Measurements from ENCODE around the gene TRAF1. TPM values are rescaled to one million over a fixed set of nuclear protein-coding genes. Genes with fewer than 3 reads are reported as not detected.

The TRAF1 gene
- total RNA-seq, 2 experiments from 2014 or later = 61.9 to 64.3 TPM

GRCh38 chr9:120894321-120895148, 32.1 kb downstream of the TRAF1 start:
- CTCF ChIA-PET = interaction anchor here (0.6 to 1.8 kb wide), 6 partner anchors 10 to 172 kb away, joined by 3 to 7 read pairs (median 4); no protein-coding TSS in a partner anchor
- Mint-ChIP-seq H3K27ac (peak overlapping the region; percentile 99), H3K36me3 (ENCODE audit: low read depth) (peaks cover 23% of the 10 kb centered on the region), H3K4me3 (no peak overlapping the region), H3K27me3 (no peaks in the 10 kb centered on the region), H3K9me3 (no peaks in the 10 kb centered on the region), H3K4me1 (peaks cover 88% of the 10 kb centered on the region)
- POLR2A ChIA-PET = interaction anchor here (0.6 kb wide), 1 partner anchor 167 kb away, joined by 8 read pairs; no protein-coding TSS in a partner anchor
- DNase-seq = no peak

DNA sequence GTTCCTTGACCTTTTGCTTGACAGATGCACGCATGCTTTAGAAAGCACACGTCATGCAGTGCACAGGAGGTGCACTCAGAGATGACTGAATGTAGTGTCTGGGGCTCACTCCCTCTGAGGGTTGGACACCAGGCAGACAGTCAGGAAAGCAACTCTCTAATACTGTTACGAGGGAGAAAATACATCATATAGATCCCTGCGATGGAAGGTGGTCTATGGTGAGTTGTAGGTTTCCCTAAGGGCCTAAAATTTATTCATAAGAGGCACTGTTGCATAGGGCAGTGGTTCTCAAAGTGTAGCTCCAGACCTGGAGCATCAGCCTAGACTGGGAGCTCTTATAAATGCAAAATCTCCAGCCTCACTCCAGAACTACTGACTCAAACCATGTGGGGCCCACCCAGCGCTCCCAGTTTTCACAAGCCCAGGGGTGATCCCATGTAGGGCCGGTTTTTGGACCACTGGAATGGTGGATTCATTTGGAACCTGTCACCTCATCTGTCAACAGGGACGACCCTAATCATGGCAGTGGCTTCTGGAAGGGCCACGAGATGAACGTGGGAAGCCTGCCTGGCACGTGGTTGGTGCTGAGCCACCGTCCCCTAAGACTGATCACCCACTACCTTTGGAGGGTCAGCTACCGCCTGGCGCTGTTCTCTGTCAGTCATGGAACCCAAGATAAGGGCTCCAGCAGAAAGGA, 32.8 kb downstream of the TRAF1 start:
- POLR2A ChIA-PET = no interaction called here
- no peaks in the 10 kb centered on the region for H3K27me3 Mint-ChIP-seq

GRCh38 chr9:120892748-120893610, 33.6 kb downstream of the TRAF1 start:
- CTCF ChIA-PET = interaction anchor here (0.8 to 2.6 kb wide), 9 partner anchors 9 to 138 kb away, joined by 3 to 12 read pairs (median 4); partner anchors contain the start of gene TRAF1
- peak overlapping the region; percentile 99 for H3K27ac Mint-ChIP-seq

More for the DNA sequence above, 32.8 kb downstream of the TRAF1 start:
- CTCF ChIA-PET = interaction anchor here (0.8 to 2.6 kb wide), 5 partner anchors 10 to 33 kb away, joined by 3 to 12 read pairs (median 4); partner anchors contain the start of gene TRAF1
- no peak for DNase-seq
- peak overlapping the region; percentile 10 for H3K4me3 Mint-ChIP-seq
- peaks cover 91% of the 10 kb centered on the region for H3K4me1 Mint-ChIP-seq
- peak overlapping the region; percentile 99 for H3K27ac Mint-ChIP-seq
- no peaks in the 10 kb centered on the region for H3K9me3 Mint-ChIP-seq
- peaks cover 23% of the 10 kb centered on the region for H3K36me3 Mint-ChIP-seq (ENCODE audit: low read depth)

GRCh38 chr9:120891884-120892747, 34.5 kb downstream of the TRAF1 start:
- Mint-ChIP-seq H3K36me3 (ENCODE audit: low read depth) (peaks cover 19% of the 10 kb centered on the region), H3K27me3 (no peaks in the 10 kb centered on the region), H3K27ac (peak overlapping the region; percentile 99), H3K4me3 (peak overlapping the region; percentile 62), H3K4me1 (peaks cover 92% of the 10 kb centered on the region), H3K9me3 (no peaks in the 10 kb centered on the region)
- CTCF ChIA-PET = interaction anchor here (1.0 to 2.6 kb wide), 9 partner anchors 8 to 137 kb away, joined by 3 to 12 read pairs (median 4); no protein-coding TSS in a partner anchor
- POLR2A ChIA-PET = interaction anchor here (0.6 to 2.4 kb wide), 5 partner anchors 14 to 39 kb away, joined by 4 to 11 read pairs (median 5); partner anchors contain the start of genes PHF19 and TRAF1
- no peak for DNase-seq

More at GRCh38 chr9:120892748-120893610, 33.6 kb downstream of the TRAF1 start:
- peak overlapping the region; percentile 62 for H3K4me3 Mint-ChIP-seq
- peaks cover 91% of the 10 kb centered on the region for H3K4me1 Mint-ChIP-seq
- no peaks in the 10 kb centered on the region for H3K27me3 Mint-ChIP-seq
- peaks cover 21% of the 10 kb centered on the region for H3K36me3 Mint-ChIP-seq (ENCODE audit: low read depth)
- no peaks in the 10 kb centered on the region for H3K9me3 Mint-ChIP-seq
- peak; percentile 77 for DNase-seq
- POLR2A ChIA-PET = interaction anchor here (0.6 to 2.4 kb wide), 3 partner anchors 15 to 36 kb away, joined by 4 to 11 read pairs (median 5); partner anchors contain the start of gene PHF19

GRCh38 chr9:120891245-120891883, 35.2 kb downstream of the TRAF1 start:
- H3K36me3 Mint-ChIP-seq (ENCODE audit: low read depth) = peaks cover 15% of the 10 kb centered on the region
- CTCF ChIA-PET = interaction anchor here (1.0 to 2.6 kb wide), 5 partner anchors 8 to 35 kb away, joined by 4 to 12 read pairs (median 5); no protein-coding TSS in a partner anchor

GRCh38 chr9:120890320-120891244, 36.0 kb downstream of the TRAF1 start:
- Mint-ChIP-seq H3K27ac (peak overlapping the region; percentile 99), H3K4me3 (peak overlapping the region; percentile 62), H3K27me3 (no peaks in the 10 kb centered on the region), H3K36me3 (ENCODE audit: low read depth) (peaks cover 17% of the 10 kb centered on the region), H3K4me1 (peaks cover 94% of the 10 kb centered on the region), H3K9me3 (no peaks in the 10 kb centered on the region)
- CTCF ChIA-PET = interaction anchor here (0.8 to 1.1 kb wide), 6 partner anchors 12 to 74 kb away, joined by 3 to 6 read pairs (median 3); no protein-coding TSS in a partner anchor
- peak; percentile 71 for DNase-seq
- POLR2A ChIA-PET = interaction anchor here (0.6 to 2.4 kb wide), 9 partner anchors 9 to 295 kb away, joined by 3 to 11 read pairs (median 4); partner anchors contain the start of genes PHF19 and TRAF1

More at GRCh38 chr9:120891245-120891883, 35.2 kb downstream of the TRAF1 start:
- Mint-ChIP-seq H3K27me3 (no peaks in the 10 kb centered on the region), H3K4me3 (peak overlapping the region; percentile 62), H3K4me1 (peaks cover 93% of the 10 kb centered on the region), H3K27ac (peak overlapping the region; percentile 99), H3K9me3 (no peaks in the 10 kb centered on the region)
- POLR2A ChIA-PET = interaction anchor here (0.6 to 2.4 kb wide), 6 partner anchors 13 to 183 kb away, joined by 4 to 11 read pairs (median 5); partner anchors contain the start of genes PHF19 and TRAF1
- DNase-seq = peak; percentile 80

DNA sequence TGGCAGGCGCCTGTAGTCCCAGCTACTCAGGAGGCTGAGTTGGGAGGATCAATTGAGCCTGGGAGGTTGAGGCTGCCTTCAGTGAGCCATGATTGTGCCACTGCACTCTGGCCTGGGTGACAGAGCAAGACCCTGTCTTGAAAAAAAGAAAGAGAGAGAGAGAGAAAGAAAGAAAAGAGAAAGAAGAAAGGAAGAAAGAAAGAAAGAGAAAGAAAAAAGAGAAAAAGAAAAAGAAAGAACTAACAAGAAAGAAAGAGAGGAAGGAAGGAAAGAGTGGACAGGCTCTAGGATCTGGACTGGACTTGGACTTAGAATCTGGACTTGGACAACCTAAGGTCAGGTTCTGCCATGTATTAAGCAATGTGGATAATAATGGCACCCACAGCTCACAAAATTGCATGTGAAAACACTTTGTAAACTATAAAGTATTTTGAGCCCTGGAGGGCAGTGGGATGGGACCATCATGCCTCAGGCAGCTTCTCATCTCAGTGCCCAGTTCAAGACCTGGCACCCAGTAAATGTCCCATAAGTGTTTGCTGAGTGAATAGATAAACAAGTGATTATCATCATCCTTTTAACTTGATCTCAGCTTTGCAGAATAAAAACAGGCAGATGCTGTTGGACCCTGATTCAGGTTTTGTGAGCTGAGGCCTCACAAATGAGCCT, 36.9 kb downstream of the TRAF1 start:
- Mint-ChIP-seq H3K27ac (peak overlapping the region; percentile 99), H3K36me3 (ENCODE audit: low read depth) (peaks cover 17% of the 10 kb centered on the region), H3K9me3 (no peaks in the 10 kb centered on the region), H3K4me1 (peaks cover 89% of the 10 kb centered on the region), H3K27me3 (no peaks in the 10 kb centered on the region), H3K4me3 (peak overlapping the region; percentile 62)
- ChIA-PET POLR2A (interaction anchor here (0.6 to 1.9 kb wide), 4 partner anchors 13 to 296 kb away, joined by 3 to 5 read pairs (median 4); no protein-coding TSS in a partner anchor), CTCF (interaction anchor here (0.6 to 1.2 kb wide), 9 partner anchors 9 to 75 kb away, joined by 3 to 6 read pairs (median 3); no protein-coding TSS in a partner anchor)
- DNase-seq = no peak

DNA sequence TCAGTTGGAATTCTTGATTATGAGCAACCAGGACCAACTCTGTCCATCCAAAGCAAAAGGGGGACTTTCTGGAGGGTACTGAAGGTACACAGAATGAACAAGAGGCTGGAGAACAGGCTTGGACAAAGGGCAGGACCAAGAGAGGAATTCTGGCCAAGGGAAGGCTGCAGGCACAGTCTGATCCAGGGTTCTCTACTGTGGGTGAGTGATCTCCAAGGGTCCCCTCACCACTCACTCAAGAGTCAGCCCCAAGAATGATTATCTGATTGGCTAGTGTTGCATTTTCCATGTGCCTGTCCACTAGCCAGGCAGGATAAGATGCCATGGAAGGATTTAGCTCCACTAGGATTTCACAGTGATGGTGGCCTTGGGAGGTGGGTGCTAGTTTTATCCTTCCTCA, 38.0 kb downstream of the TRAF1 start:
- no peaks in the 10 kb centered on the region for H3K27me3 Mint-ChIP-seq
- H3K4me1 Mint-ChIP-seq = peaks cover 89% of the 10 kb centered on the region
- POLR2A ChIA-PET = no interaction called here
- CTCF ChIA-PET = interaction anchor here (0.8 to 2.1 kb wide), 6 partner anchors 8 to 46 kb away, joined by 3 to 6 read pairs (median 4); no protein-coding TSS in a partner anchor
- DNase-seq = no peak
- no peak overlapping the region for H3K4me3 Mint-ChIP-seq
- peaks cover 20% of the 10 kb centered on the region for H3K36me3 Mint-ChIP-seq (ENCODE audit: low read depth)
- peak overlapping the region; percentile 99 for H3K27ac Mint-ChIP-seq
- no peaks in the 10 kb centered on the region for H3K9me3 Mint-ChIP-seq

DNA sequence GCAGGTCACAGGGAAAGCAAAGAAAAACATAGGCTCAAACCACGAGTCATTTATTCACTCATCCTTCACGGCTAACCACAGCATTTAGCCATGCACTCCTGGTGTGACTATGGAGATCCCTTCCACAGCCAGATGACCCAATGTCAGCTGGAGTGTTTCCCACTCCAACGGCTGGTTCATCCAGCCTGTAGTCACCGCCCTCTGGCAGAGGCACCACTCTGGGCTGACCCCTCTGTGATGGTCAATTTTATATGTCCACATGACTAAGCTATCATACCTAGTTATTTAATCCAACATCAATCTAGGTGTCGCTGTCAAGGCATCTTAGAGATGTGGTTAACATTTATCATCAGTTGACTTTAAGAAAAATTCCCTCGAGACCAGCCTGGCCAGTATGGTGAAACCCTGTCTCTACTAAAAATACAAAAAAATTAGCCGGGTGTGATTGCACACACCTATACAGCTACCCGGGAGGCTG, 40.1 kb downstream of the TRAF1 start:
- CTCF ChIA-PET = interaction anchor here (1.1 to 3.3 kb wide), 5 partner anchors 9 to 41 kb away, joined by 3 to 18 read pairs (median 4); partner anchors contain the start of gene PHF19
- POLR2A ChIA-PET = no interaction called here
- Mint-ChIP-seq H3K4me1 (peaks cover 84% of the 10 kb centered on the region), H3K36me3 (ENCODE audit: low read depth) (peaks cover 16% of the 10 kb centered on the region), H3K27me3 (no peaks in the 10 kb centered on the region), H3K4me3 (no peak overlapping the region), H3K27ac (peak overlapping the region; percentile 69), H3K9me3 (no peaks in the 10 kb centered on the region)
- DNase-seq = no peak
